Measurements from ENCODE around the gene PRICKLE2.

DNA sequence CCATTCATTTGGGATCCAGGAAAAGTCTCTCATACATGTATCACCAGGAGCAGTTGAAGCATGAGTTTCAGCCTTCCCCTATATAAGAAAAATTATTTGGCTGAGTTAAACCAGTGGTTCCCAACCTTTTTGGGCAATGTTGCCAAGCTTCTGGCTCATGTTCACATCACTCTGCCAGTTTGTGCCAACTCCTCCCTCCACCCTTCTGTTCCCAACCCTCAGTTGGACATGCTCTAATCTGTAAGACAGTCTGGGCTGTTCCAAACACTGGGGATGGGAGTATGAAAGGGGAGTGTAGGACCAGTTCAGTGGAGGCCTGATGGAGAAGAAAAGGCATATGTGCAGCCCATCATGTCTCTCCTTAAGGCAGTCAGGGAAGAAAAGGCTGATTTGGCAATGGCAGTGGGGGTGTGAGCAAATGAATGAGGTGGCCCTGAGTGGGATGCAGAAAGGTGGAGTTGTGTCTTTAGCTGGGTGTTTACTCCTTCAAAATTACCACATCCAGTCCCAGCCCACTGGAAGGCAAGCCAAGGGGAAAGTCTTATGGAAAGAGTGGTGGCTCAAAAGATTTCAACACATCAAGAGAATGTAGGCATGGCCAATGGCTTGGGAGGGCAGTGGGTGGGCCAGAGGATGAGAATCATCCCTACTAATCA, 32.0 kb upstream of the PRICKLE2 start:
- TF ChIP-seq POLR2A (IDR thresholded peaks at IDR 0.05) (no peak), EP300 (IDR thresholded peaks at IDR 0.05) (no peak), POLR2AphosphoS5 (IDR thresholded peaks at IDR 0.05) (no peak)
- TF ChIP-seq, protein P1, sequence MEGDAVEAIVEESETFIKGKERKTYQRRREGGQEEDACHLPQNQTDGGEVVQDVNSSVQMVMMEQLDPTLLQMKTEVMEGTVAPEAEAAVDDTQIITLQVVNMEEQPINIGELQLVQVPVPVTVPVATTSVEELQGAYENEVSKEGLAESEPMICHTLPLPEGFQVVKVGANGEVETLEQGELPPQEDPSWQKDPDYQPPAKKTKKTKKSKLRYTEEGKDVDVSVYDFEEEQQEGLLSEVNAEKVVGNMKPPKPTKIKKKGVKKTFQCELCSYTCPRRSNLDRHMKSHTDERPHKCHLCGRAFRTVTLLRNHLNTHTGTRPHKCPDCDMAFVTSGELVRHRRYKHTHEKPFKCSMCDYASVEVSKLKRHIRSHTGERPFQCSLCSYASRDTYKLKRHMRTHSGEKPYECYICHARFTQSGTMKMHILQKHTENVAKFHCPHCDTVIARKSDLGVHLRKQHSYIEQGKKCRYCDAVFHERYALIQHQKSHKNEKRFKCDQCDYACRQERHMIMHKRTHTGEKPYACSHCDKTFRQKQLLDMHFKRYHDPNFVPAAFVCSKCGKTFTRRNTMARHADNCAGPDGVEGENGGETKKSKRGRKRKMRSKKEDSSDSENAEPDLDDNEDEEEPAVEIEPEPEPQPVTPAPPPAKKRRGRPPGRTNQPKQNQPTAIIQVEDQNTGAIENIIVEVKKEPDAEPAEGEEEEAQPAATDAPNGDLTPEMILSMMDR (IDR thresholded peaks at IDR 0.05): no peak

Measured in gastroesophageal sphincter (tissue), 3 donors.